ENCODE data around the gene HYAL3. TPM values are rescaled to one million over a fixed set of nuclear protein-coding genes. Genes with fewer than 3 reads are reported as not detected.

HYAL3 gene
- total and polyA plus RNA-seq, 2 of the 13 experiments (the other 11 are each of a cell fraction or from before 2014, with no cell fraction given): 5.5 to 10.4 TPM

DNA sequence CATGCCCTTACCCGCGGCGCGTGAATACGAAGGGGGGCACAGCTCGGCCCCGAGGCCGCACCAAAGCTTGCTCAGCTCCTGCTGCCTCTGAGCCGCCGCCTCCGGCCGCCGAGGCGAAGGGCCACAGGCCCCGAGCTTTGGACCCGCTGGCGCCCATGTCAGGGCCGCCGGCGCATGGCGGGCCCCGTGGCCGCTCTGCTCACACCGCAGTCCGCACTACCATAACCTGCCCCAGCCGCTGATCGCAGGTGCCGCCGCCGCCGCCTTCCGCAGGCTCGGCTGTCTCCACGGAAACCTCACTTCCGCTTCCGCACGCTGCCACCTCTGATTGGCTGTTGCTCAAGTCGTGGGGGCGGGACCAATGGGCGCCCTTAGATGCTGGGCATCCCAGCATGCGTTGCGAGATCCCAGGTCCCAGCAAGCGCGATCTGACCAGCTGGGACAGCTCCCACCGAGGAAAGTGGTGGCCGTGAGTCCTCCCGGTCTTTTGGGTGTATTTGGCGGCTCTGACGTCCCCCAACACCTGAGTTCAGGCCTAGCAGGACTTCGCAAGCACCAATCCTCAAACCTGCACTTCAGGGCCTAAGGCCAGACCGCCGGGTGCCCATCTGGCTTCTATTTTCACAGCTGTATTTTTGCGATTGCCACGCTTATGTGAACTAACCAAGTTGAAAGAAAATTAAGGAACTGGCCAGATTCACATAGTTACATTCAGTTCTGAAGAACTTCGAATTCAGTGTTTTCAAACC lies 28.9 kb upstream of the HYAL3 start, which contains the start of gene TUSC2 (continued):
- TF ChIP-seq, protein P1, sequence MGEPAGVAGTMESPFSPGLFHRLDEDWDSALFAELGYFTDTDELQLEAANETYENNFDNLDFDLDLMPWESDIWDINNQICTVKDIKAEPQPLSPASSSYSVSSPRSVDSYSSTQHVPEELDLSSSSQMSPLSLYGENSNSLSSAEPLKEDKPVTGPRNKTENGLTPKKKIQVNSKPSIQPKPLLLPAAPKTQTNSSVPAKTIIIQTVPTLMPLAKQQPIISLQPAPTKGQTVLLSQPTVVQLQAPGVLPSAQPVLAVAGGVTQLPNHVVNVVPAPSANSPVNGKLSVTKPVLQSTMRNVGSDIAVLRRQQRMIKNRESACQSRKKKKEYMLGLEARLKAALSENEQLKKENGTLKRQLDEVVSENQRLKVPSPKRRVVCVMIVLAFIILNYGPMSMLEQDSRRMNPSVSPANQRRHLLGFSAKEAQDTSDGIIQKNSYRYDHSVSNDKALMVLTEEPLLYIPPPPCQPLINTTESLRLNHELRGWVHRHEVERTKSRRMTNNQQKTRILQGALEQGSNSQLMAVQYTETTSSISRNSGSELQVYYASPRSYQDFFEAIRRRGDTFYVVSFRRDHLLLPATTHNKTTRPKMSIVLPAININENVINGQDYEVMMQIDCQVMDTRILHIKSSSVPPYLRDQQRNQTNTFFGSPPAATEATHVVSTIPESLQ (CRISPR knock-in tag; conservative IDR thresholded peaks at IDR 0.05): no peak
- TF ChIP-seq ETV5 (CRISPR knock-in tag; IDR thresholded peaks at IDR 0.05; ENCODE audit: borderline replicate concordance): peak; percentile 62
- TF ChIP-seq DDIT3 (CRISPR knock-in tag; IDR thresholded peaks at IDR 0.05): no peak
- TF ChIP-seq ZNF549 (CRISPR knock-in tag; IDR thresholded peaks at IDR 0.05): no peak
- no peak for TF ChIP-seq KLF9 (CRISPR knock-in tag; IDR thresholded peaks at IDR 0.05; ENCODE audit: low read depth)
- no peak for TF ChIP-seq PAF1 (CRISPR knock-in tag; IDR thresholded peaks at IDR 0.05)
- TF ChIP-seq EED (CRISPR knock-in tag; IDR thresholded peaks at IDR 0.05): peak; percentile 84; the same call in 1 of the 2 replicates
- no peak for TF ChIP-seq HMG20B (CRISPR knock-in tag; conservative IDR thresholded peaks at IDR 0.05)
- no peak for TF ChIP-seq HOXA7 (CRISPR knock-in tag; IDR thresholded peaks at IDR 0.05)
- no peak; the same call in 1 of the 2 replicates for TF ChIP-seq MIER3 (CRISPR knock-in tag; IDR thresholded peaks at IDR 0.05; ENCODE audit: borderline replicate concordance)
- TF ChIP-seq ZNF547 (CRISPR knock-in tag; IDR thresholded peaks at IDR 0.05): peak; percentile 31; the same call in 1 of the 2 replicates
- 0 out of 2 replicates have a peak, but pooled peaks have one; percentile 58 for TF ChIP-seq PAX8 (CRISPR knock-in tag; IDR thresholded peaks at IDR 0.05; ENCODE audit: borderline replicate concordance)
- no peak for TF ChIP-seq PHB2 (IDR thresholded peaks at IDR 0.05; ENCODE audit: partially characterized antibody)
- TF ChIP-seq HNF4A (CRISPR knock-in tag; IDR thresholded peaks at IDR 0.05): no peak
- TF ChIP-seq, protein P2, sequence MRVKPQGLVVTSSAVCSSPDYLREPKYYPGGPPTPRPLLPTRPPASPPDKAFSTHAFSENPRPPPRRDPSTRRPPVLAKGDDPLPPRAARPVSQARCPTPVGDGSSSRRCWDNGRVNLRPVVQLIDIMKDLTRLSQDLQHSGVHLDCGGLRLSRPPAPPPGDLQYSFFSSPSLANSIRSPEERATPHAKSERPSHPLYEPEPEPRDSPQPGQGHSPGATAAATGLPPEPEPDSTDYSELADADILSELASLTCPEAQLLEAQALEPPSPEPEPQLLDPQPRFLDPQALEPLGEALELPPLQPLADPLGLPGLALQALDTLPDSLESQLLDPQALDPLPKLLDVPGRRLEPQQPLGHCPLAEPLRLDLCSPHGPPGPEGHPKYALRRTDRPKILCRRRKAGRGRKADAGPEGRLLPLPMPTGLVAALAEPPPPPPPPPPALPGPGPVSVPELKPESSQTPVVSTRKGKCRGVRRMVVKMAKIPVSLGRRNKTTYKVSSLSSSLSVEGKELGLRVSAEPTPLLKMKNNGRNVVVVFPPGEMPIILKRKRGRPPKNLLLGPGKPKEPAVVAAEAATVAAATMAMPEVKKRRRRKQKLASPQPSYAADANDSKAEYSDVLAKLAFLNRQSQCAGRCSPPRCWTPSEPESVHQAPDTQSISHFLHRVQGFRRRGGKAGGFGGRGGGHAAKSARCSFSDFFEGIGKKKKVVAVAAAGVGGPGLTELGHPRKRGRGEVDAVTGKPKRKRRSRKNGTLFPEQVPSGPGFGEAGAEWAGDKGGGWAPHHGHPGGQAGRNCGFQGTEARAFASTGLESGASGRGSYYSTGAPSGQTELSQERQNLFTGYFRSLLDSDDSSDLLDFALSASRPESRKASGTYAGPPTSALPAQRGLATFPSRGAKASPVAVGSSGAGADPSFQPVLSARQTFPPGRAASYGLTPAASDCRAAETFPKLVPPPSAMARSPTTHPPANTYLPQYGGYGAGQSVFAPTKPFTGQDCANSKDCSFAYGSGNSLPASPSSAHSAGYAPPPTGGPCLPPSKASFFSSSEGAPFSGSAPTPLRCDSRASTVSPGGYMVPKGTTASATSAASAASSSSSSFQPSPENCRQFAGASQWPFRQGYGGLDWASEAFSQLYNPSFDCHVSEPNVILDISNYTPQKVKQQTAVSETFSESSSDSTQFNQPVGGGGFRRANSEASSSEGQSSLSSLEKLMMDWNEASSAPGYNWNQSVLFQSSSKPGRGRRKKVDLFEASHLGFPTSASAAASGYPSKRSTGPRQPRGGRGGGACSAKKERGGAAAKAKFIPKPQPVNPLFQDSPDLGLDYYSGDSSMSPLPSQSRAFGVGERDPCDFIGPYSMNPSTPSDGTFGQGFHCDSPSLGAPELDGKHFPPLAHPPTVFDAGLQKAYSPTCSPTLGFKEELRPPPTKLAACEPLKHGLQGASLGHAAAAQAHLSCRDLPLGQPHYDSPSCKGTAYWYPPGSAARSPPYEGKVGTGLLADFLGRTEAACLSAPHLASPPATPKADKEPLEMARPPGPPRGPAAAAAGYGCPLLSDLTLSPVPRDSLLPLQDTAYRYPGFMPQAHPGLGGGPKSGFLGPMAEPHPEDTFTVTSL (CRISPR knock-in tag; IDR thresholded peaks at IDR 0.05; ENCODE audit: borderline replicate concordance): no peak
- no peak for TF ChIP-seq ZNF597 (CRISPR knock-in tag; IDR thresholded peaks at IDR 0.05)
- TF ChIP-seq HMGA1 (CRISPR knock-in tag; conservative IDR thresholded peaks at IDR 0.05): no peak
- TF ChIP-seq, protein P3, sequence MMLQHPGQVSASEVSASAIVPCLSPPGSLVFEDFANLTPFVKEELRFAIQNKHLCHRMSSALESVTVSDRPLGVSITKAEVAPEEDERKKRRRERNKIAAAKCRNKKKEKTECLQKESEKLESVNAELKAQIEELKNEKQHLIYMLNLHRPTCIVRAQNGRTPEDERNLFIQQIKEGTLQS (CRISPR knock-in tag; IDR thresholded peaks at IDR 0.05): peak; percentile 33; the same call in 1 of the 2 replicates
- TF ChIP-seq ZFYVE20 (CRISPR knock-in tag; IDR thresholded peaks at IDR 0.05; ENCODE audit: borderline replicate concordance, low read depth): no peak
- peak; percentile 93 for TF ChIP-seq RBFOX2 (IDR thresholded peaks at IDR 0.05; ENCODE audit: low read depth, low read length)
- TF ChIP-seq ZIK1 (CRISPR knock-in tag; IDR thresholded peaks at IDR 0.05; ENCODE audit: borderline replicate concordance, low read depth): no peak
